ENCODE measurements around the gene OLR1. TPM values are rescaled to one million over a fixed set of nuclear protein-coding genes. Genes with fewer than 3 reads are reported as not detected.
"Not testable (repeated sequence)": the region's sequence is repeated elsewhere in the genome, so short reads cannot be mapped to it uniquely, and the experiment has no call there.

OLR1 gene
- total RNA-seq, 1 donor from 2014 or later: 0.89 TPM

DNA sequence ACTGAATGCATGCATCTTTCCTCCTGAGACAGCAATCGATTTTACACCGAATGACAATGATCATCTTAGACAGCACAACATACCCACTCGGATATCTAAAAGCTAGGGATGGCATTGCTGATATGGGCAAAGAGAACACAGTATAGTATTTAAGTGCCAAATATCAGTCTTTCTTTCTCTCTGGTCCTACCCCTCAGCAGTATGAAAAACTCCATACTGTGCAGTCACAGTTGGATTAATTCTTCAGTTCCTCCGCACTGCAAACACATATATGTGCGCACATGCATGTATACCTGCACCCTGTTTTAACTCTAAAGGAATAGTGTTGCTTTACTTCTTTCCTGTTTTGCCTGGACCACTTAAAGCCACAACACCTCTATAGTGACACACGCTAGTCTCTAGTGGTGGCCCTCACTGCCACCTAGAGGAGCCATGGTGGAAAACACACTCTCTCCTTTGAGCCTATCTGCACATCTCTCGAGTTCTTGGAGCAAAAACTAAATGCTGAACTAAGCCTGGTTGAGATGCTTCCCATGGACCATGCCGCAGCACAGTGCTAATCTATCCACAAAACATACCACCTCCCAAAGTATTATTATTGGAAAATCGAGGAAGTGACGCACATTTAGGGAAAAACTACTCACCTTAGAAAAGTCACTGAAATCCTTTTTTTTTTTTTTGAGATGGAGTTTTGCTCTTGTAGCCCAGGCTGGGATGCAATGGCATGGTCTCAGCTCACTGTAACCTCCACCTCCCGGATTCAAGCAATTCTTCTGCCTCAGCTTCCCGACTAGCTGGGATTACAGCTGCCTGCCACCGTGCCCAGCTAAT lies 18.8 kb upstream of the OLR1 start:
- DNase-seq (ENCODE audit: low read depth): peak; percentile 73

DNA sequence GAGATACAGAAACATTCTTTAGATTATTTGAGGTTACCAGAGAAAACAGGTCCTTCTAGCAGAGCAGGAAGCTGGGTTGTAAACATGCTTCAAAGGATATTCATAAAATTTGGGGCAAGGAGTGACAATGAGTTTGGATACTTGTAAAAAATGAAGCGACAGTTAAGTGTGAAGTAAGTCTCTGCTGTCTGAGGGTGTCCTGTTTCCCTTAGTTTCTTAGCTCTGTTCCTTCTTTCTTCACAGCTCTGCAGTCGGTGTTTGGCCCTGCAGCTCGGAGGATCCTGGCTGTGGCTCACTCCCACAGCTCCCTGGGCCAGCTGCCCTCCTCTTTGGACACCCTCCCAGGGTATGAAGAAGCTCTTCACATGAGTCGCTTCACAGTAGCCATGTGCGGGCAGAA lies 17.7 kb upstream of the OLR1 start:
- no peak for DNase-seq (ENCODE audit: low read depth)

DNA sequence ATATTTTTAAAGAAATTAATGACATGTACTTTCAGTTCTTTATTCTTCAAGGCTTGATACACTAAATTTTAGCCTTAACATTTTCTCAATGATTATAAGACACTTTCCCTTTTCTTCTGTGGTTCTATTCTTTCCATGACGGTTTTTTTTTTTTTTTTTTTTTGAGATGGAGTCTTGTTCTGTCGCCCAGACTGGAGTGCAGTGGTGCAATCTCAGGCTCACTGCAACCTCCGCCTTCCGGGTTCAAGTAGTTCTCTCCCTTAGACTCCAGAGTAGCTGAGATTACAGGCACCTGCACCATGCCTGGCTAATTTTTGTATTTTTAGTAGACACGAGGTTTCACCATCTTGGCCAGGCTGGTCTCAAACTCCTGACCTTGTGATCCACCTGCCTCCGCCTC lies 15.0 kb upstream of the OLR1 start:
- DNase-seq (ENCODE audit: low read depth): not testable (repeated sequence)

DNA sequence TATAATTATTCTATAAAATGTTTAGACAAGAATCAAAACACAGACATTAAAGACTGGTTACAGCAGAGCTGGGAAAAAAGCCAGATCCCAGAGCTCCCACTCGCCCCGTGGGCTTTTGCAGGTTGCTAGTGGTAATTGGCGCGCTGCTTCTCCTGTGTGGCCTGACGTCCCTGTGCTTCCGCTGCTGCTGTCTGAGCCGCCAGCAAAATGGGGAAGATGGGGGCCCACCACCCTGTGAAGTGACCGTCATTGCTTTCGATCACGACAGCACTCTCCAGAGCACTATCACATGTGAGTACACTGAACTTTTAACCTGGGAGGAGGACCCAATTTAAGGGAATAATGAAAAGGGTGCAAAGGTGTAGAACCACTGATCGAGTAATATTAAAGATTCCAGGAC lies 14.4 kb upstream of the OLR1 start:
- no peak for DNase-seq (ENCODE audit: low read depth)

DNA sequence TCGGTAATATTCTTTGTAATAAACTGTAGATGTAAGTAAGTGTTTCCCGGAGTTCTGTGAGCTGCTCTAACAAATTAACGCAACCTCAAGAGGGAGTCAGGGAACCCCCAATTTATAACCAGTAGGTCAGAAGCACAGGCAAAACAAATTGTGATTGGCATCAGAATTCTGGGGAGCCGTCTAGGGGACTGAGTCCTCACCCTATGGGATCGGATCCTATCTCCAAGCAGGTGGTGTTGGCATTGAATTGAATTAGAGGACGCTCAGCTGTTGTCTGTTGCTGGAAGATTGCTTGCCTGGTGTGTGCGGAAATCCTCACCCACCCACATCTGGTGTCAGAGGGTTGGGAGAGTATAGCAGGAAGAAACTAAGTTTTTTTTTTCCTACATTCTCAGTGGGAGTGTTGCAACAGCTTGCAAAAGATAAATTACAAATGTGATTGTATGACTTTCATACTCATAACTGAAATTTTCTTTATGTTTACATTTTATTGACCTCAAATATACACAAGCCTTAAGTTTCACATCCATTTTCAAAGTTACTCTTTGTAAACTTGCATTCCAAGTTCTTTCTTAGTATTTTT lies 12.4 kb upstream of the OLR1 start:
- no peak for DNase-seq (ENCODE audit: low read depth)

DNA sequence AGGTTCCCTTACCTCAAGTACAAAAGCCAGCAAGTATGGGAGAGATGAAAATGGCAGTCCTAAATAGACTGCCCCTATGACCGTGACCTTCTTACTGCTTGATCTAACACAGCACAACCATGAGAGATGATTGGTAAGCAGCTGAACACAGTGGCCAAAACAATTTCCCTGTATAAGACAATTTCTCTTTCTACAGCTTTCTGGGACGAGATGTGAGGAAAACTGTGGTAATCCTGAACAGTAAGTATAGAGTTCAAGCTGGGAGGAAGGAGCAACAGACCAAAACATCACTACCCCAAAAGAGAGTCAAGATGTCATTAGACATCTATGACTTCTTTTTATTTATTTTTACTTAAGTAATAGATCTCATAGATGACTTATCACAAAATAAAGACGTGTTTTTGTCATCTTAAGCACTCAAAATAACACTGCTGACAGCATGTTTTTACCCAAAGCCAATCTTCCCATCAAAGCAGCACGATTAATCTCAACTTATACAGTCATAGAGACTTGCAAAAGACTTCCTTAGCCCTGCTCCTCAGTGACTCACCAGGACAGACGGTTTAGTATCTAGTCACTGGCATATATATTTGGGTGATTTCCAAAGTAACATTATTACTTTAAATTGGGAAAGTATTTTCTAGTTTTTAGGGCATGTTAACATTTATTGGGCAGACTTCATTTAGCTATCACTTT lies 10.6 kb upstream of the OLR1 start:
- peak; percentile 31 for DNase-seq (ENCODE audit: low read depth)

DNA sequence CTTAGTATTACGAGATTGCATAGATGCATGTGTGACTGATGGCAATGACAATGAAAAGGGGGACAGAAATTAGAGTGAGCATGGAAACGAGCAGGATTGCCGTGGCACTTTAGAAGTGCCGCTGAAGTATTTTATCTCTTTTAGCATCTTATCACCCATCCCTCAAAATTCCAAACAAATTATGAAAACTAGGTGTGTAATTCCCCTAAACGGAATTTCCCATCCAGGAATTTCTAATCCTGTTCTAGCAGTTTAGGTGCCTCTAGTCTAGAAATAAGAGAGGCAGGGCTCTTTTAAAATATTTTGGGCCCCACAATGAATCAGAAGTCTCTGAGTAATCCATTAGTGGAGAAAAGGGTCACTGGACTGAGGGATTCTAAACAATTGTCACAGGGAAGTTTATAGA lies 7.8 kb upstream of the OLR1 start:
- DNase-seq (ENCODE audit: low read depth): peak; percentile 38

DNA sequence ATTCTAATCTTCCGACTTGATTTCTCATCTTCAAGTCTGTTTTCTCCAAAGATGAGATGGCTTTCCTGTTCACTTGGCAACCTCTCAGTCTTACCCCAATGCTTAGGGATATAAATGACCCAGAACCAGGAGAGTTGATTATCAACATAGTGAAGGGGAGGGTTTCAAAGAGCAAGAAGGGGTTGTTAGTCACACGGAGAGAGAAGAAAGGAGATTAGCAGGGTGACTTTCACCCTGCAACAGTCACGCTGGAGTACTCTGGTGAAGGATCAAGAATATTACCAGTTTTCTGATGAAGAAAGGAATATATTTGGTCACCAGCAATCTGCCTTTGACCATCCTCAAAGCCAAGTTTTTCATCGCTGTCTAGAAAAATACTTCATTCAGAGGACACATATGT lies 6.9 kb upstream of the OLR1 start, which contains the start of gene TMEM52B:
Gene TMEM52B (plus strand): TSS at position 212 of the 400 bp plus-strand sequence. CDS start 543 bp downstream, outside the sequence.
- DNase-seq (ENCODE audit: low read depth): peak; percentile 68

DNA sequence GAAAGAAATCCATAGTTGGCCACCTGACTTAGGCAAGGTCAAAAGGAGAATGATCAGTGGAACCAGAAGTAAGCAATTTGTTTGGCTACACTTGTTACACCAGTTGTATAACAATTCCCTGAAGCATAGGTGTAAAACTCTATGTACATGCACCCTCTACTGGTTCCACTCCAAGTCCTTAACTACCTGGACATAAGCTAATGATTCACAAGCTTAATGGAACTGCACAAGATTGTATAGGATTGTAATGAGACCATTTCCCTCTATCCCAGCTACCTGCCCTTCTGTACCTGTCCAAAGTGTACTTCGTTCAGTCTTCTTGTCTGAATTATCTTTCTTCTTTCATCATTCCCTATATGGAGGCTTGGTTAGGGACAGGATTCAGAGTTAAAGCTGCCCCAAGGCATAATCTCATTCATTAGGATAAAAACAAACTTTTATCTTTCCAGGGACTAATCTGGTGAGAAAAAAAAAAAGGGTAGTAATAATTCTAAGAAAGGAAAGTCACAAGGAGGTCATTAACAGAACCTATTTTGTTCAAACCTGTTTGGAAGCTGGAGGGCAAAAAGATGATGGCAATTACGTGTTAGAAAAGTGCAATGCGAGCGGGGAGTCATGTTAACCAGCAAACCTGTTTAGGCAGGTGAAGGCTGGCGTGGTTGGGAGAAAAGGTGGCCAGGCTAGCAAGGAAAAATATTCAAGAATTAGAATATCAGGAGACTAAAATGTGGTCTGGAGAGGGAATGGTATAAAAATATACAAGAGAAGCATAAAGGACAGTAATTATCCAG lies 4.1 kb upstream of the OLR1 start:
- DNase-seq (ENCODE audit: low read depth): peak; percentile 84

DNA sequence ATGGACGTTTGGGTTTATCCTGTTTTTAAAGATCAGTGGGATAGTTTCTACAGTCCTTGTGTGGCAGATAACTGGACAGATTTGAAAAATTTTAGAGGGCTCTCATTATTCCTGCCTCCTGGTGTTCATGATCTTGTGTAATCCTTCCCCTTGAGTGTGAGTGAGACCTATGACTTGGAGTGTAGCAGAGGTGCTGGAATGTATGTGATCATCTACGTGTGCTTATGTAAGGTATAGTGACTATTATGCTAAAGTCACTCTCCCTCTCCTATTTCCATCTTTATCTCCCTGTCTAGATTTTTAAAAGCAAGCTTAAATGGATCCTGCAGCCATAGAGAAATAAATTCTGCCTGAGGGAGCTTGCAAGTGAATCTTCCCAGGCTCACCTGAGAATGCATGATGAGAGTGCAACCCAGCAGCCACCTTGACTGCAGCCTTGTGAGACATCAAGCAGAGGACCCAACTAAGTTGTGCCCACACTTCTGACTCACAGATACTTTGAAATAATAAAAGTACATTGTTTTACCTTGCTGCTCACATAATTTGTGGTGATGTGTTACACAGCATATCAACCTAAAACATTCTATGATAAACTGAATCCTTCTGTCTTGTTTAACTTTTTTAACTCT lies 3.2 kb upstream of the OLR1 start:
- no peak for DNase-seq (ENCODE audit: low read depth)

DNA sequence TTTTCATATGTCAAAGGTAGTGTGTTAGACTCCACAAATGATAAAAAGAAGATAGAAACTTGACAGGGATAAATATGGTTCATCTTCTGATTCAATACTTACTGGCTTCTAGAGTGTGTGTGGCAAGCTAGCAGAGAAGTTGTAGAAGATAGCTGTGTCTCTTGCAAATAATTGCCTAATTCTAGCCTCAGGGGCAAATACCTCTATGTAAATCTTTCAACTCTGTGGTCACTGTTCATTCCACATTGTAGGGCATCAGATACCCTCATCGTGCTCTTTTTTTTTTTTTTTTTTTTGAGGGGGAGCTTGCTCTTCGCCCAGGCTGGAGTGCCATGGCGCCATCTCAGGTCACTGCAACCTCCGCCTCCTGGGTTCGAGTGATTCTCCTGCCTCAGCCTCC lies 1.7 kb downstream of the OLR1 start:
- DNase-seq (ENCODE audit: low read depth): peak; percentile 72

DNA sequence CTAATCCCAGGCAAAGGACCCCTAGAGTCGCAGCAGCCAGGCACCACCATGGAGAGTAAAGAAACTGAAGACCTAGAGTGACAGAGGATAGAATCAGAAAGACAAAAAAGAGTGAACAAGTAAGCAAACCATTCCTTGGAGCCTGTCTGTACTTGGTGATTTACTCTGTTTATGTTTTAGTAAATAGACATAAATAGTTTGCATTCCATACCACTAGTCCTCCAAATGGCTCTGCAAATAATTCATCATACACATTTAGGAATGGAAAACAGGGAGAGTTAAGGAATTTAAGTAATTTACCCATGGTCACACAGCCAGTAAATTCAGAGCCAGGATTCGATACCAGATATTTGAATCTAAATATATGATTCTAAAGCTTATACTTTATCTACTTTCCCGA lies 2.8 kb downstream of the OLR1 start:
- DNase-seq (ENCODE audit: low read depth): peak; percentile 29

DNA sequence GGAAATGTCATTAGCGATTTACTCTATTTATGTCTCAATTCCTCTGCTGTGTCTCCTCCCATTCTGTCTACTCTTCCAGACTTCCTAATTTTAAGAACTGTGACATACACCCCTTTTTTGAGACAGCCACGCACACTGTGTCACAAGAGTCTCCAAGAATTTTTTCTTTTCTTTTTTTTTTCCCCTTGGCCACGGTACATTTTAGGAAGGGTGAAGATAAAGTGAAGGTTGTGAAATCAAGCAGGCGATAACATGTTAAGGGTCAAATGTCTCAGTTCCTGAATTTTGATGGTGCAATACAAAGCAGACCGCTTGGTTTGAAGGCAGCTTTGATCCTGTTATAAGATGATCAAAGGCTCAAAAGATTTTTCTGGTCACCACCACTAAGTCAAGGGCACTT lies 4.3 kb downstream of the OLR1 start:
- no peak for DNase-seq (ENCODE audit: low read depth)

DNA sequence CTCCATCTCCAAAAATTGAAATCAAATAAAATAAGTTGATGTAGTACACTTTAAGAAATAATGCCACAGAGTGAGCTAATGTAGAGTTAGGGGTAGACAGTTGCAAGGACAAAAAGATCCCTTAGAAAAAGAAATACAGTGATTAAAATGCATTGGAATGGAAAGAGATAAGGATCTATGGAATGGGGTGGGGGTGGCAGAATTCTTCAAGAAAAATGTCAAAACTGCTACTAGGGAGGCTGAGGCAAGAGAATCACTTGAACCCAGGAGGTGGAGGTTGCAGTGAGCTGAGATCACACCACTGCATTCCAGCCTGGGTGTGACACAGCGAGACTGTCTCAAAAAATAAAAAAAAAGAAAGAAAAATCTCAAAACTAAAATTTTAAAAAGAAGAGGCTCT lies 6.5 kb downstream of the OLR1 start:
- DNase-seq (ENCODE audit: low read depth): no peak

DNA sequence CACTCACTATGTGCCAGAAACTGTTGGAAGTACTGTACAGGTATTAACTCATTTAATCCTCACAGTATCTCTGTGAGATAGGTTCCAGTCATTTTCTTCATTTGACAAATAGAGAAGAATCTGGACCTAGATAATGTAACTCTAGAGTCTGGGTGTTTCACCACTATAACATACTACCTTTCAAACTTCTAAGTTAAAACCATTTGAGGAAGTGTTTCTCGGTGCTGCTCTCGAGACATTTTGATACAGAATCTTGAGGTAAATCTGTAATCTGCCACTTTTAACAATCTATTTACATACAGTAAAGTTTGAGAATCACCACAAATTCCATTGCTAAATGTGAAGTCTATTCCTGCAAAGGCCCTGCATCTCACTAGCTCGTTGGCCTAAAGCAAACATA lies 8.8 kb downstream of the OLR1 start:
- DNase-seq (ENCODE audit: low read depth): no peak

DNA sequence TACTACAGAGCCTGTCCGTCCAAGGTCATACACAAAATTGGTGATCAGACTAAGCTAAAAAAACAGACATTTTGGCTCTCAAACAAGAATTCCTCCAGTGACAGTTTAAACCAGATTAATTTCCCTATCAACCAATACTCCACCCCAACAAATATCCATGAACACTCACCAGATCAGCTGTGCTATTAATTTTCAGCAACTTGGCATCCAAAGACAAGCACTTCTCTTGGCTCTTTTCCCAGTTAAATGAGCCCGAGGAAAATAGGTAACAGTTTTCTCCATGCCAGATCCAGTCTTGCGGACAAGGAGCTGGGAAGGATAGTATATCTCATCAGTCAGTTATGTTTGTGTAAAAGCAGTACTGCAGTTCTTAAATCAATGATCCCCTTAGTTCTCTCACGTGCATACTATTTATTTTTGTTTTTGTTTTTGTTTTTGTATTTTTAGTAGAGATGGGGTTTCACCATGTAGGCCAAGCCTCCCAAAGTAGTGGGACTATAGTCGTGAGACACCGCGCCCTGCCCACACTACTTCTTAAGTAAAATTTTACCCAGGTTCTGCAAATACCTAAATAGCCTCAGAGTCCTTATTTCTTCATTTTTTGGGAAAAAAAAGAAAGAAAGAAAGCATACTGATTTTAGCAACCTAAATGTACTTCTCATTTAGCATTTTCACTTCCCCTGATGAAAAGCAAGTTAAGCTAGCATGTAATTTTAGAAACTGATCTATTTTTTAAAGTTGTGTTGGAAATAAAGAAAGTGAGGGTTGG lies 11.1 kb downstream of the OLR1 start:
- DNase-seq (ENCODE audit: low read depth): peak; percentile 24

DNA sequence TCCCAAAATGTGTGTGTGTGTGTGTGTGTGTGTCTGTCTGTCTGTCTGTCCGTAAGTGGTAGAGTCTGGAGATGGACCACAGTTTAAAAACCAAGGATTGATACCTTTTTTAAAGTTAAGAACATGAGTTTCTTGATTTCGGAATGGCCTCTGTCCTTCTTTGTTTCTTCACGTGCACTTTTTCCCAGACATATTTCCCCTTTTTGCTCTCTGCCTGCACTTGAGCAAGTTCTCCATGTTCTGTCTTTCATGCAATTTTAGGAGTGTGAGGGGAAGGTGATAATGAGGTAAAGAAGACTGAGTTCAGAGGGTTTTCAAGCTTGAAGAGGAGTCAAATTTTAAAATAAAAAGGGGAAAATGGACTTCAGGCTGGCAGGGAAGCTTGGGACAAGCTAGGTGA lies 12.7 kb downstream of the OLR1 start:
- DNase-seq (ENCODE audit: low read depth): no peak

DNA sequence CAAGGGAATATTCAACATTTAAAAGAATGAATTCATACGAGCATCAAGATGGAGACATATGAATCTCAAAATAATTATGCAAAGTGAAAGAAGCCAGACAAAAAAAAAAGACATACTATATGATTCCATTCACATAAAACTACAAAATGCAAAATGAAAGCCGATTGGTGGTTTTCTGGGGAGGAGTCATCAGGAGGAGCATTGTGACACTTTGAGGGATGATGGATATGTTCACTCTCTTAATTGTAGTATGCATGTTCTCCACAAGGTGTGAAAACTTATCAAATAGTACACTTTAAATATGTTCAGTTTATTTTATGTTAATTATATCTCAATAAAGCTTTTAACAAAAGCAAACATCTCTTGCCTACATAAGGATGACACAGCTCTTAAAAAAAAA lies 13.5 kb downstream of the OLR1 start:
- DNase-seq (ENCODE audit: low read depth): no peak

DNA sequence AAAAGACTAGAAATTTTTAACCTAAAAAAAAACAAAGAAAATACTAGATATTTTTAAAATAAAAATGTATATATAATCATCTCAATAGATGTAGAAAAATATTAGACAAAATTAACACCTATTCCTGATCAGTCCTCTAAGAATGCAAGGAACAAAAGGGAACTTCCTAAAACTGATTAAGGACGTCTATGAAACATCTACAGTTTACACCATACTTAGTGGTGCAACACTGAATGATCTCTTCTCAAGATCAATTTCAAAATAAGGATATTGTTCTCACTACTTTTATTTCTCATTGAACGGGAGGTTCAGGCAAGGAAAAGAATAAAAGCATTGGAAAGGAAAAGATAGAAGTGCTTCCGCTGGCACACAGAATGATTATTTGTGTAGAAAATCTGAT lies 16.0 kb downstream of the OLR1 start:
- no peak for DNase-seq (ENCODE audit: low read depth)

DNA sequence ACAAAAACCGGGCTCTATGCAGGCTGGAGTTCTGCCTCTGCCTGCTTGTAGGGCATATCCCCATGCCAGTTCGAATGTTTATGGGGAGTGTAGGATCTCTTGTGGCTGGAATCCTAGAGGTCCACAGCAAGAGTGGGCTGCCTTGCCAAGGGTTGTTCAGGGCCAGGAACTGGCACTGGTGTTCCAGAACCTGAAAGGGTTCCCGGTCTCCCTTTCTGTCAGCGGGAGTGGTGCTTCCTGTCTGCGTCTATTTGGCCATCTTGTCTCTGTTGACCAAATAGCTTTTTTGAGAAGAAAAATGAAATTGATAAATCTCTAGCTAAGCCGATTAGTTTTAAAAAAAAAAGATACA lies 17.8 kb downstream of the OLR1 start:
- no peak for DNase-seq (ENCODE audit: low read depth)
